GM10248 (cell line): ENCODE data around the gene BACH2.
A peak's percentile ranks its signal among the peaks of the same experiment; 100 is the strongest.
"Not testable (repeated sequence)": the region's sequence is repeated elsewhere in the genome, so short reads cannot be mapped to it uniquely, and the experiment has no call there.

Source experiments
- CTCF ChIA-PET: fragments of 300-600 bp; sonication (Branson Sonifier 250); formaldehyde crosslinking; extraction: SDS; loops from one replicate; lab custom pipeline; 2021; ENCODE audit warnings: antibody characterized with exemption; lab: Yijun Ruan, JAX
- POLR2A ChIA-PET: fragments of 350-650 bp; sonication (Branson Sonifier 250); formaldehyde crosslinking; extraction: SDS; loops from one replicate; lab custom pipeline; 2020; ENCODE audit warnings: antibody characterized with exemption; lab: Yijun Ruan, JAX
- DNase-seq: peaks from one replicate; pipeline ENCODE4 v3.0.0; 2012; ENCODE audit errors: extremely low spot score
- CTCF ChIP-seq: IDR thresholded peaks from 2 replicates; pipeline ENCODE4 v1.5.1; 2012; ENCODE audit warnings: mild to moderate bottlenecking, low read depth; ENCODE audit errors: extremely low read depth, missing control alignments, control extremely low read depth

Gene BACH2

DNA sequence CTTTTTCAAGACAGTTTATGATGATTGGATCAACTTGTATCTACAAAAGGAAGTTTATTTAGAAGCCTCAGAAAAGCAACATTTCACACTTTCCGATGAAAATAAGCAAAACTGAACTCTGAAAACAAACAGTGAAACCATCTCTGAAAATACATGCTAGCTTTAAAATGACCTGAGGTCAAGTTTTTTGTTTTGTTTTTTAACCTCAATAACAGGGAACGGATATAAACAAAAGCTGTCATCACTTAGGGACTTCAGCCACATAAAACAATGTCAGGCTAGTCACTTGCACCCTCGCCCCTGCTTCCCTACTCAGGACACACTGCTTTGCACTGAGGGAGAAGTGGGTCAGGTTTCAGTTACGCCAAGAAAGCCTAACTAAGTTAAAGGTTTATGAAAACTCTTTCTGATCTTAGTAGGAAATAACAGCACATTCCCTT is 11.6 kb downstream of the BACH2 start:
- no peak for DNase-seq
- POLR2A ChIA-PET, result no interaction called here
- no peak for TF ChIP-seq CTCF
- CTCF ChIA-PET, result interaction anchor here (1.0 to 1.9 kb wide), 10 partner anchors 13 to 344 kb away, joined by 3 to 7 read pairs (median 4); no protein-coding TSS in a partner anchor

DNA sequence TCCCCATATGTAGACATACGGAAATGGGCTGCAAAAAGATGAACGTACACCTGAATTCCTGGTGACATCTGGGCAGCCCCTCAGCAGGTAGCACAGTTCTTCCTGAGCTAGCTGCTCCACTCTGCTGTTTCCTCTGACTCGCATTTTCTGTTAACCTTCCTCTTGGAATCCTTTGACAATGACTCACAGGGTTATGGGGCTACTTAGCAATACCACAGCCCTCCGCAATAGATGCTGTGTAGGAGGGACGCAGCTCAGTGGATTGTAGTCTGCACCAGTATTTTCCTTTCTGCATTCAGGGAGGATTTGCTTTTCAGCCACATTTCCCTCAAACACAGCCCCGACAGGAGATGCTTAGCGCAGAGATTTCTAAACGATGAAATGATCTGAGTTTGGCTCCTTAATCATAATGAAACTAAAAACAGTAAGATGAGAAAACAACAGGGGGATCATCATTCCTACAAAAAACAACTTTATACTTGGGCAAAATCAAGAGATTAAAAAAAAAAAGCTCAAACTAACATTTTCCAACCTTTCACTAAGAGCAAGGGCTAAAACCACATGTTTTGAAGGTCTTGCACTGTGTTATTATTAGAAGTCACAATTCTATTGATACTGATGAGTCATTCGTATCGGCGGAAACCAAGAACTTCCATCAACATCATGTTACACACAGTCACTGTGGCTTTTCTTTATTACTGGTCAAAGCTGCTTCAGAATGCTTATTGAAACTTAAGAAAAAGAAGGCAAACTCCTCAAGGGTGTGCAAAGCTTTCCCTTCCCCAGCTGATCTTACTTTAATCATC is 12.2 kb downstream of the BACH2 start:
- TF ChIP-seq CTCF, result no peak
- ChIA-PET CTCF (interaction anchor here (1.0 to 1.9 kb wide), 9 partner anchors 14 to 344 kb away, joined by 3 to 7 read pairs (median 4); no protein-coding TSS in a partner anchor), POLR2A (no interaction called here)
- peak; percentile 54 for DNase-seq

- CTCF ChIA-PET, DNase-seq, POLR2A ChIA-PET: not testable (repeated sequence)
Observed at GRCh38 chr6:90282265-90282664, 14.4 kb downstream of the BACH2 start.

DNA sequence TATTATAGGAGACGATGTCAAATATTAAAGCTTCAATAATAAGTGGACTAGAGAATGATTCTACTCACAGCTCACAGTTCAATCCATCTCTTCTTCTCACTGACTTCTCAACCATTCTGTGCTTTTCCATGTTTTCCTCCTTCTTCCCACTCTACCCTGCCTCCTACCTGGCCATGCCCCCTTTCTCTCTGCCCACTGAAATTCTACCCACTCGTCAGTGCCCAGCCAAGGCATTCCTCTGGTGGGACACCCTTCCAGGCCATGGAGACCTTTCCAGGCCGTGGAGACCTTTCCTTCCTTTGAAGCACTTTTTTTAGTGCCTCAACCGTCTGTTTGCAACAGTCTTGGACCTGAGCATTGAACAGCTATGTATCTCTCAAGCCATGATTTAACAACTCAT is 18.5 kb downstream of the BACH2 start:
- CTCF ChIA-PET, result interaction anchor here (1.7 kb wide), 1 partner anchor 15 kb away, joined by 3 read pairs; no protein-coding TSS in a partner anchor
- no peak for DNase-seq
- TF ChIP-seq CTCF, result no peak
- POLR2A ChIA-PET, result no interaction called here

DNA sequence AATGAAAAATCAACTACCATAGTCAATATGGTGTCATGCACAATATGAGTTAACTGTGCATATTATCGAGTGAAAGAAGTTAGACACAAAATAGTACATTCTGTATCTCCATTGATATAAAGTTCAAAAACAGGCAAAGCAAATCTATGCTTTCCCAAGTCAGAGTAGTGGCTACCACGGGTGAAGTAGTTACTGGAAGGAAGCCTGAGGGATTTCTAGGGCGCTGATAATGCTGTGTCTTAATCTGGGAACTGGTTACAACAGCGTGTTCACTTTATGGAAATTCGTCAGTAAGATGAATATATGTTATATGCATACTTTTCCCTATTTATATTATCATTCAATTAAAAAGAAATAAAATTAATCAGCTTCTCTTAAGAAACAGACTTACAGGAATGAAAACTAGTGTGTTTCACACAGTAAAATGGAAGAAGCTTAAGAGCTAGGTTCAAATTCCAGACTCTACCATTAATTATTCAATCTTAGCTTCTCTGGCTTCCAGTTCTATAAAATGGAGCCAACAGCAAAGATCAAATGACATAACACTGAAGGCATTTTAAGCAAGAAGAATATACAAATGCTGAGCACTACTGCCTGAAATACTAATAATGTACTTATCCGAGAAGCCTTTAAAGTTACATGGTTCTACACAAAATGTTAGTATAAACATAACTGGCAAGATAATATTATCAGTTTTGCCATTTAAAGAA is 19.2 kb downstream of the BACH2 start:
- DNase-seq, result no peak
- no peak for TF ChIP-seq CTCF
- POLR2A ChIA-PET, result no interaction called here
- CTCF ChIA-PET, result interaction anchor here (1.7 kb wide), 1 partner anchor 15 kb away, joined by 3 read pairs; no protein-coding TSS in a partner anchor

DNA sequence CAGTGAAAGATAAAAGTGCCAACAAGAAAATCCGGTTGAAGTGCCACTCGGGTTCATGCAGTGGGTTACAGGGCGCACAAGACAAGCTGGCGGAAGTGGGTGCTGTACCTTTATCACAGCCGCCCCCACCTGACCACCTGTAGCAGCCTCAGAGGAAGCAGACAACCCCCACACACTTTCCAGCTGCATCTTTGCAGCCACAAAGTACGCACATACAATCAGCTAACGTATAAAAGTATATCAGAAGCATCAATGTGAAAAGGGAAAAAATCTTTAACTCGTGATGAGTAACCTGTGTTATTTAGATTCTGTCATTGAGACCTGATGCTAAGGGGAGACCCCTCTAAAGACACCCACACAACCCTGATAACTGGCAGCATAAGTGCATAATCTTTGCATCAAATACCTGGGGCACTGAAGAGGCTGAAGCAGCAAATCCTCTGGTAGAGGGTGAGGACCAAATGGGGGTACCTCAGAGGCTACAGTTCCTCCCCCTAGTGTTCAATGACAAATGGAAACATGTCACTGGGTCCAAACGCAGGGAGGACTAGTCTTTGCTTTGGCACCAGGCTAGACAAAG is 22.1 kb downstream of the BACH2 start:
- ChIA-PET POLR2A (no interaction called here), CTCF (interaction anchor here (1.5 kb wide), 1 partner anchor 334 kb away, joined by 3 read pairs; no protein-coding TSS in a partner anchor)
- no peak for DNase-seq
- no peak for TF ChIP-seq CTCF
